VCaP (cell line): ENCODE data around the gene AGRN.
"Not testable (repeated sequence)": the region's sequence is repeated elsewhere in the genome, so short reads cannot be mapped to it uniquely, and the experiment has no call there.

Source experiments
- H3K27ac ChIP-seq: fragments of 450-650 bp; 2 replicates; pipeline ENCODE4 v1.5.1; 2017
- CTCF ChIP-seq: fragments of 450-650 bp; conservative IDR thresholded peaks from 2 replicates; pipeline ENCODE4 v1.5.1; 2017; ENCODE audit warnings: mild to moderate bottlenecking, moderate library complexity

AGRN gene

GRCh38 chr1:1024149-1024770 lies 4.3 kb downstream of the AGRN start:
- no peak overlapping the region for H3K27ac ChIP-seq
- no peak for TF ChIP-seq CTCF

GRCh38 chr1:1024771-1025699 lies 5.1 kb downstream of the AGRN start:
- no peak overlapping the region for H3K27ac ChIP-seq
- no peak for TF ChIP-seq CTCF

GRCh38 chr1:1025730-1026129 lies 5.8 kb downstream of the AGRN start:
- no peak overlapping the region for H3K27ac ChIP-seq
- TF ChIP-seq CTCF: no peak

GRCh38 chr1:1026599-1027413 lies 6.9 kb downstream of the AGRN start:
- H3K27ac ChIP-seq: no peak overlapping the region
- TF ChIP-seq CTCF: no peak

GRCh38 chr1:1027791-1028190 lies 7.9 kb downstream of the AGRN start:
- no peak for TF ChIP-seq CTCF
- no peak overlapping the region for H3K27ac ChIP-seq

GRCh38 chr1:1030867-1031658 lies 11.1 kb downstream of the AGRN start:
- H3K27ac ChIP-seq: not testable (repeated sequence)

- TF ChIP-seq CTCF: no peak
- peak overlapping the region; percentile 69 for H3K27ac ChIP-seq
These were observed 11.8 kb downstream of the AGRN start for GRCh38 chr1:1031659-1032235.
